Panc1 (cell line): Measurements from ENCODE around the gene ADARB2. TPM values are rescaled to one million over a fixed set of nuclear protein-coding genes. Genes with fewer than 3 reads are reported as not detected.
"Not testable (repeated sequence)": the region's sequence is repeated elsewhere in the genome, so short reads cannot be mapped to it uniquely, and the experiment has no call there.

ENCODE experiments used
- ATAC-seq: fragments of 200-7000 bp; cut with Tn5 transposase; 2 replicates; pipeline ENCODE4 v1.9.1; 2020; ENCODE audit warnings: mild to moderate bottlenecking, moderate library complexity
- BruUV-seq: library from RNA; stranded (reverse); fragments of 400-500 nt; replicated peaks from 2 replicates; lab custom pipeline; 2021; lab: Mats Ljungman, UMichigan
- CTCF ChIA-PET: fragments of 300-600 bp; sonication (Branson Sonifier 250); formaldehyde crosslinking; loops from one replicate; lab custom pipeline; 2022; ENCODE audit warnings: antibody characterized with exemption; lab: Charles Lee
- POLR2A ChIA-PET: fragments of 300-600 bp; sonication (Branson Sonifier 250); formaldehyde crosslinking; loops from one replicate; lab custom pipeline; 2022; ENCODE audit warnings: antibody characterized with exemption; lab: Charles Lee
- DNase-seq: peaks from one replicate; pipeline ENCODE4 v3.0.0-alpha.2; 2010; ENCODE audit warnings: low read depth, low spot score
- H3K27ac ChIP-seq: 2 replicates; pipeline ENCODE4 v1.5.1; 2011; ENCODE audit warnings: mild to moderate bottlenecking, low read length, inconsistent platforms
- H3K27me3 ChIP-seq: fragments of 200-500 bp; sonication (Bioruptor generic); 2 replicates; pipeline ENCODE4 v1.6.0; 2014; ENCODE audit warnings: low read length, inconsistent platforms; ENCODE audit not compliant: control insufficient read depth, insufficient read depth
- H3K36me3 ChIP-seq: fragments of 200-500 bp; sonication (Bioruptor generic); 2 replicates; pipeline ENCODE4 v1.5.1; 2014; ENCODE audit warnings: inconsistent platforms, mild to moderate bottlenecking, low read length, moderate library complexity; ENCODE audit not compliant: control insufficient read depth, insufficient read depth
- H3K4me1 ChIP-seq: 2 replicates; pipeline ENCODE4 v1.5.1; 2011; ENCODE audit warnings: inconsistent platforms, mild to moderate bottlenecking, low read length, moderate library complexity; ENCODE audit not compliant: control insufficient read depth, insufficient read depth
- H3K4me3 ChIP-seq, 2 experiments: 2 replicates each; pipeline ENCODE4 v1.5.1; 2011 to 2012; ENCODE audit warnings: low read depth in 2 of 2, low read length in 2 of 2, mild to moderate bottlenecking in 2 of 2, inconsistent platforms in 1 of 2, moderate library complexity in 1 of 2
- H3K9me3 ChIP-seq: fragments of 200-500 bp; sonication (Bioruptor generic); 2 replicates; pipeline ENCODE4 v1.5.1; 2014; ENCODE audit warnings: low read depth, mild to moderate bottlenecking, inconsistent platforms, low read length, moderate library complexity; ENCODE audit not compliant: control insufficient read depth, insufficient read depth
- POLR2AphosphoS5 ChIP-seq: IDR thresholded peaks from 2 replicates; pipeline ENCODE4 v1.6.1; 2012; ENCODE audit warnings: mild to moderate bottlenecking, low read depth, low read length, moderate library complexity
- SIN3A ChIP-seq: IDR thresholded peaks from 2 replicates; pipeline ENCODE4 v1.6.1; 2012; ENCODE audit warnings: low read depth, mild to moderate bottlenecking, low read length, moderate library complexity, borderline replicate concordance; ENCODE audit not compliant: insufficient read depth
- TCF7L2 ChIP-seq: IDR thresholded peaks from 2 replicates; pipeline ENCODE4 v1.6.1; 2011; ENCODE audit warnings: mild to moderate bottlenecking, low read depth, low read length, inconsistent platforms
- in situ Hi-C: cut with HindIII; loops from 2 replicates; pipeline ENCODE4 v1.10.0; 2016; ENCODE audit warnings: low sequenced_read_pairs, low pct_unique_long_range_greater_than_20kb
- intact Hi-C: fragments of 100-400 bp; cut with micrococcal nuclease; formaldehyde crosslinking; loops from one replicate; pipeline ENCODE4 v1.10.0; 2022; ENCODE audit not compliant: unreplicated experiment
- total RNA-seq: library from RNA; stranded (reverse); gene quantifications from one replicate; pipeline ENCODE4 v1.2.1, GENCODE V29; 2021; ENCODE audit not compliant: unreplicated experiment
- TF ChIP-seq, protein P1 (sequence below), 2 experiments: IDR thresholded peaks; 2 replicates each; pipeline ENCODE4 v1.6.1; 2011 to 2012; ENCODE audit warnings: low read depth in 2 of 2, control low read depth in 1 of 2, low read length in 1 of 2, mild to moderate bottlenecking in 1 of 2, moderate library complexity in 1 of 2; ENCODE audit not compliant: insufficient read depth in 1 of 2
- TF ChIP-seq, protein P2 (sequence below): fragments of 450-650 bp; IDR thresholded peaks from 2 replicates; pipeline ENCODE4 v1.5.1; 2017; ENCODE audit warnings: mild to moderate bottlenecking

The ADARB2 gene
- total RNA-seq, 1 experiment from 2014 or later, result 0.31 TPM

DNA sequence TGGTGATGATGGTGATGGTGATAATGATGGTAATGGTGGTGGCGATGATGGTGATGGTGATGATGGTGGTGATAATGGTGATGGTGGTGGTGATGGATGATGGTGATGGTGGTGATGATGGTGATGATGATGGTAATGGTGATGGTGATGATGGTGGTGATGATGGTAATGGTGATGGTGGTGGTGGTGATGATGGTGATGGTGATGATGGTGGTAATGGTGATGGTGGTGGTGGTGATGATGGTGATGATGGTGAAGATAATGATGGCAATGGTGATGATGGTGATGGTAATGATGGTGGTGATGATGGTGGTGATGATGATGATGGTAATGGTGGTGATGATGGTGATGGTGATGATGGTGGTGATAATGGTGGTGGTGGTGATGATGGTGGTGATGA, 517.5 kb downstream of the ADARB2 start:
- POLR2A ChIA-PET, H3K9me3 ChIP-seq, H3K27me3 ChIP-seq, H3K4me3 ChIP-seq, H3K36me3 ChIP-seq, BruUV-seq, H3K27ac ChIP-seq, CTCF ChIA-PET, DNase-seq, ATAC-seq, in situ Hi-C loops, H3K4me1 ChIP-seq, intact Hi-C loops: not testable (repeated sequence)

DNA sequence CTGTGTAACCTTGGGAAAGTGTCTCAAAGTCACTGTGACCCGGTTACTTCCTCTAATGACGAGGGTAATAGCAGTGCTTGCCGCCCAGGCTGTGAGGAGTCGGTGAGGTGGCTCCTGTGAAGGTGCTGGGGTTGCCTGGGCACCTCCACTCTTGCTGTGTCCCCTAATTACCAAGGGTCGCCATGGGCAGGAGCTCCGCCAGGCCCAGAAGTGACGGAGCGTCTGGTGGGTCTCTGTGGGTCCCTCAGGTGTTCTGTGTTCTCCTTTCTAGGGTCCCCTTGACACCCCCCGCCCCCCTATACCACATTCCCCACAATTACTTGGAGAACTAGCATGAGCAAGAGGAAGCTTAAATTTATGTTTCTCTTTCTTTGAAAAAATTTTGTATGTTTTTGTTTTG, 519.7 kb downstream of the ADARB2 start:
- Histone ChIP-seq H3K9me3 (no peaks in the 10 kb centered on the region), H3K4me3 (no peak overlapping the region), H3K27me3 (no peaks in the 10 kb centered on the region), H3K4me1 (no peaks in the 10 kb centered on the region), H3K36me3 (no peaks in the 10 kb centered on the region), H3K27ac (no peak overlapping the region)
- no peak for DNase-seq
- in situ Hi-C loops (no loop called here), intact Hi-C loops (no loop called here)
- no peak for ATAC-seq
- BruUV-seq, result no TSS peak
- TF ChIP-seq TCF7L2, result no peak
- TF ChIP-seq, protein P1, sequence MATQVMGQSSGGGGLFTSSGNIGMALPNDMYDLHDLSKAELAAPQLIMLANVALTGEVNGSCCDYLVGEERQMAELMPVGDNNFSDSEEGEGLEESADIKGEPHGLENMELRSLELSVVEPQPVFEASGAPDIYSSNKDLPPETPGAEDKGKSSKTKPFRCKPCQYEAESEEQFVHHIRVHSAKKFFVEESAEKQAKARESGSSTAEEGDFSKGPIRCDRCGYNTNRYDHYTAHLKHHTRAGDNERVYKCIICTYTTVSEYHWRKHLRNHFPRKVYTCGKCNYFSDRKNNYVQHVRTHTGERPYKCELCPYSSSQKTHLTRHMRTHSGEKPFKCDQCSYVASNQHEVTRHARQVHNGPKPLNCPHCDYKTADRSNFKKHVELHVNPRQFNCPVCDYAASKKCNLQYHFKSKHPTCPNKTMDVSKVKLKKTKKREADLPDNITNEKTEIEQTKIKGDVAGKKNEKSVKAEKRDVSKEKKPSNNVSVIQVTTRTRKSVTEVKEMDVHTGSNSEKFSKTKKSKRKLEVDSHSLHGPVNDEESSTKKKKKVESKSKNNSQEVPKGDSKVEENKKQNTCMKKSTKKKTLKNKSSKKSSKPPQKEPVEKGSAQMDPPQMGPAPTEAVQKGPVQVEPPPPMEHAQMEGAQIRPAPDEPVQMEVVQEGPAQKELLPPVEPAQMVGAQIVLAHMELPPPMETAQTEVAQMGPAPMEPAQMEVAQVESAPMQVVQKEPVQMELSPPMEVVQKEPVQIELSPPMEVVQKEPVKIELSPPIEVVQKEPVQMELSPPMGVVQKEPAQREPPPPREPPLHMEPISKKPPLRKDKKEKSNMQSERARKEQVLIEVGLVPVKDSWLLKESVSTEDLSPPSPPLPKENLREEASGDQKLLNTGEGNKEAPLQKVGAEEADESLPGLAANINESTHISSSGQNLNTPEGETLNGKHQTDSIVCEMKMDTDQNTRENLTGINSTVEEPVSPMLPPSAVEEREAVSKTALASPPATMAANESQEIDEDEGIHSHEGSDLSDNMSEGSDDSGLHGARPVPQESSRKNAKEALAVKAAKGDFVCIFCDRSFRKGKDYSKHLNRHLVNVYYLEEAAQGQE (IDR thresholded peaks at IDR 0.05; ENCODE audit: insufficient read depth in 1 of 2, low read depth in 2 of 2, low read length in 1 of 2), result no peak
- no peak for TF ChIP-seq POLR2AphosphoS5
- TF ChIP-seq, protein P2, sequence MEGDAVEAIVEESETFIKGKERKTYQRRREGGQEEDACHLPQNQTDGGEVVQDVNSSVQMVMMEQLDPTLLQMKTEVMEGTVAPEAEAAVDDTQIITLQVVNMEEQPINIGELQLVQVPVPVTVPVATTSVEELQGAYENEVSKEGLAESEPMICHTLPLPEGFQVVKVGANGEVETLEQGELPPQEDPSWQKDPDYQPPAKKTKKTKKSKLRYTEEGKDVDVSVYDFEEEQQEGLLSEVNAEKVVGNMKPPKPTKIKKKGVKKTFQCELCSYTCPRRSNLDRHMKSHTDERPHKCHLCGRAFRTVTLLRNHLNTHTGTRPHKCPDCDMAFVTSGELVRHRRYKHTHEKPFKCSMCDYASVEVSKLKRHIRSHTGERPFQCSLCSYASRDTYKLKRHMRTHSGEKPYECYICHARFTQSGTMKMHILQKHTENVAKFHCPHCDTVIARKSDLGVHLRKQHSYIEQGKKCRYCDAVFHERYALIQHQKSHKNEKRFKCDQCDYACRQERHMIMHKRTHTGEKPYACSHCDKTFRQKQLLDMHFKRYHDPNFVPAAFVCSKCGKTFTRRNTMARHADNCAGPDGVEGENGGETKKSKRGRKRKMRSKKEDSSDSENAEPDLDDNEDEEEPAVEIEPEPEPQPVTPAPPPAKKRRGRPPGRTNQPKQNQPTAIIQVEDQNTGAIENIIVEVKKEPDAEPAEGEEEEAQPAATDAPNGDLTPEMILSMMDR, result no peak
- no peak for TF ChIP-seq SIN3A
- CTCF ChIA-PET, result no interaction called here
- POLR2A ChIA-PET, result no interaction called here

DNA sequence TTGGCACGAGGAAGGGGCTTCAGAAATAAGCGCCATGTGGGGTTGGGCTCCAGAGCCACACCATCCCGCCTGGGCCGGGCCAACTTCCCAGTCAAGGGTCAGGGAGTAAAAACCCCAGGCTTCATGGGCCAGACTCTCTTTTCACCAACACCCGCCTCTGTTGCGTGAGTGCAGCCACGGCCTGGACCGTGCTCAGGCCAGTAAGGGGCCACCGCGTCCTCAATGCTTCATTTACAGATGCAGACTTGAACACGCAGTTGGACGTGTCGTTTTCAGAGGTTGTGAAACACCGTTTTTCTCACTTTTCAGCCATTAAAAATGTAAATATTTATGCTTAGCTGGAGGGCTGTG, 520.1 kb downstream of the ADARB2 start:
- Histone ChIP-seq H3K27me3 (no peaks in the 10 kb centered on the region), H3K4me1 (no peaks in the 10 kb centered on the region), H3K27ac (no peak overlapping the region), H3K36me3 (no peaks in the 10 kb centered on the region), H3K4me3 (no peak overlapping the region), H3K9me3 (no peaks in the 10 kb centered on the region)
- BruUV-seq, result no TSS peak
- ChIA-PET POLR2A (no interaction called here), CTCF (no interaction called here)
- ATAC-seq (no peak), DNase-seq (no peak)
- in situ Hi-C loops, result no loop called here
- intact Hi-C loops, result no loop called here
- TF ChIP-seq POLR2AphosphoS5, result no peak
- TF ChIP-seq, protein P2, result no peak
- TF ChIP-seq, protein P1 (IDR thresholded peaks at IDR 0.05; ENCODE audit: insufficient read depth in 1 of 2, low read depth in 2 of 2, low read length in 1 of 2), result no peak
- TF ChIP-seq TCF7L2, result no peak
- no peak for TF ChIP-seq SIN3A
